ENCODE data around the gene ALOX5. TPM values are rescaled to one million over a fixed set of nuclear protein-coding genes. Genes with fewer than 3 reads are reported as not detected.

The ALOX5 gene
- polyA plus RNA-seq, 1 of the 3 experiments (the other 2 are of a cell fraction), result not detected

GRCh38 chr10:45383682-45384330 lies 9.8 kb downstream of the ALOX5 start:
- ChIA-PET CTCF (interaction anchor here (1.2 to 1.7 kb wide), 2 partner anchors 30 to 134 kb away, joined by 4 read pairs; no protein-coding TSS in a partner anchor), POLR2A (no interaction called here)
- Histone ChIP-seq H4K20me1 (ENCODE audit: insufficient read depth) (no peaks in the 10 kb centered on the region), H3K9me2 (no peaks in the 10 kb centered on the region), H3K9ac (no peak overlapping the region), H3K9me3 (no peaks in the 10 kb centered on the region), H3K4me1 (ENCODE audit: control insufficient read depth in 1 of 2, insufficient read depth in 2 of 2, low read depth in 1 of 2, low read length in 1 of 2) (no peaks in the 10 kb centered on the region), H3K79me2 (ENCODE audit: insufficient read depth) (no peaks in the 10 kb centered on the region), H2AFZ (ENCODE audit: low read depth) (no peak overlapping the region), H3F3A (replicated peaks; ENCODE audit: insufficient read depth) (no peaks in the 10 kb centered on the region), H3K36me3 (replicated peaks in 1 of 2; ENCODE audit: control insufficient read depth in 1 of 2, insufficient read depth in 2 of 2, low read length in 1 of 2) (no peaks in the 10 kb centered on the region), H3K4me3 (ENCODE audit: low read depth in 2 of 2, low read length in 1 of 2) (no peak overlapping the region), H3K4me2 (no peak overlapping the region), H3K27ac (ENCODE audit: low read depth in 2 of 2, low read length in 1 of 2) (no peak overlapping the region), H3K27me3 (ENCODE audit: insufficient read depth) (peaks cover 8% of the 10 kb centered on the region; the same call in 1 of the 2 replicates)
- no peak for TF ChIP-seq FOXM1 (IDR thresholded peaks at IDR 0.05; ENCODE audit: low read depth)
- no peak for TF ChIP-seq SIN3A (IDR thresholded peaks at IDR 0.05; ENCODE audit: borderline replicate concordance, low read depth, low read length)
- TF ChIP-seq ZBTB33 (IDR thresholded peaks at IDR 0.05; ENCODE audit: borderline replicate concordance, low read depth), result no peak
- TF ChIP-seq TAF1 (IDR thresholded peaks at IDR 0.05; ENCODE audit: borderline replicate concordance, low read depth, low read length), result no peak
- TF ChIP-seq NFIC (IDR thresholded peaks at IDR 0.05; ENCODE audit: borderline replicate concordance), result no peak
- TF ChIP-seq, protein P1, sequence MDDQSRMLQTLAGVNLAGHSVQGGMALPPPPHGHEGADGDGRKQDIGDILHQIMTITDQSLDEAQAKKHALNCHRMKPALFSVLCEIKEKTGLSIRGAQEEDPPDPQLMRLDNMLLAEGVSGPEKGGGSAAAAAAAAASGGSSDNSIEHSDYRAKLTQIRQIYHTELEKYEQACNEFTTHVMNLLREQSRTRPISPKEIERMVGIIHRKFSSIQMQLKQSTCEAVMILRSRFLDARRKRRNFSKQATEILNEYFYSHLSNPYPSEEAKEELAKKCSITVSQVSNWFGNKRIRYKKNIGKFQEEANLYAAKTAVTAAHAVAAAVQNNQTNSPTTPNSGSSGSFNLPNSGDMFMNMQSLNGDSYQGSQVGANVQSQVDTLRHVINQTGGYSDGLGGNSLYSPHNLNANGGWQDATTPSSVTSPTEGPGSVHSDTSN (IDR thresholded peaks at IDR 0.05), result no peak
- TF ChIP-seq RFX5 (IDR thresholded peaks at IDR 0.05; ENCODE audit: low read length), result no peak
- no peak for TF ChIP-seq CHD2 (IDR thresholded peaks at IDR 0.05; ENCODE audit: low read length, partially characterized antibody)
- TF ChIP-seq POLR2AphosphoS5 (IDR thresholded peaks at IDR 0.05; ENCODE audit: low read depth, low read length), result no peak
- no peak for TF ChIP-seq JUND (IDR thresholded peaks at IDR 0.05)
- TF ChIP-seq NRF1 (IDR thresholded peaks at IDR 0.05; ENCODE audit: low read depth, low read length), result no peak
- TF ChIP-seq FOXJ3 (CRISPR knock-in tag; IDR thresholded peaks at IDR 0.05), result no peak
- no peak for TF ChIP-seq MXI1 (IDR thresholded peaks at IDR 0.05; ENCODE audit: low read depth, low read length)
- TF ChIP-seq FOSL2 (IDR thresholded peaks at IDR 0.05; ENCODE audit: borderline replicate concordance, low read depth), result no peak
- TF ChIP-seq EZH2phosphoT487 (IDR thresholded peaks at IDR 0.05; ENCODE audit: borderline replicate concordance, low read depth), result no peak
- TF ChIP-seq RCOR1 (IDR thresholded peaks at IDR 0.05; ENCODE audit: low read length), result no peak
- DNase-seq, result no peak
- 10% methylated on average over 4 of the region's 4 CpGs for WGBS (ENCODE audit: low lambda C conversion rate)

All from SK-N-SH (cell line).